HG03025 (cell line): ENCODE measurements around the gene CLASRP.
"Not testable (repeated sequence)": the region's sequence is repeated elsewhere in the genome, so short reads cannot be mapped to it uniquely, and the experiment has no call there.

Source experiments
- ATAC-seq: cut with Tn5 transposase; IDR thresholded peaks from one replicate; pipeline ENCODE4 v1.9.1; 2021; ENCODE audit warnings: mild to moderate bottlenecking, moderate library complexity; ENCODE audit not compliant: unreplicated experiment, low FRiP score

CLASRP gene

DNA sequence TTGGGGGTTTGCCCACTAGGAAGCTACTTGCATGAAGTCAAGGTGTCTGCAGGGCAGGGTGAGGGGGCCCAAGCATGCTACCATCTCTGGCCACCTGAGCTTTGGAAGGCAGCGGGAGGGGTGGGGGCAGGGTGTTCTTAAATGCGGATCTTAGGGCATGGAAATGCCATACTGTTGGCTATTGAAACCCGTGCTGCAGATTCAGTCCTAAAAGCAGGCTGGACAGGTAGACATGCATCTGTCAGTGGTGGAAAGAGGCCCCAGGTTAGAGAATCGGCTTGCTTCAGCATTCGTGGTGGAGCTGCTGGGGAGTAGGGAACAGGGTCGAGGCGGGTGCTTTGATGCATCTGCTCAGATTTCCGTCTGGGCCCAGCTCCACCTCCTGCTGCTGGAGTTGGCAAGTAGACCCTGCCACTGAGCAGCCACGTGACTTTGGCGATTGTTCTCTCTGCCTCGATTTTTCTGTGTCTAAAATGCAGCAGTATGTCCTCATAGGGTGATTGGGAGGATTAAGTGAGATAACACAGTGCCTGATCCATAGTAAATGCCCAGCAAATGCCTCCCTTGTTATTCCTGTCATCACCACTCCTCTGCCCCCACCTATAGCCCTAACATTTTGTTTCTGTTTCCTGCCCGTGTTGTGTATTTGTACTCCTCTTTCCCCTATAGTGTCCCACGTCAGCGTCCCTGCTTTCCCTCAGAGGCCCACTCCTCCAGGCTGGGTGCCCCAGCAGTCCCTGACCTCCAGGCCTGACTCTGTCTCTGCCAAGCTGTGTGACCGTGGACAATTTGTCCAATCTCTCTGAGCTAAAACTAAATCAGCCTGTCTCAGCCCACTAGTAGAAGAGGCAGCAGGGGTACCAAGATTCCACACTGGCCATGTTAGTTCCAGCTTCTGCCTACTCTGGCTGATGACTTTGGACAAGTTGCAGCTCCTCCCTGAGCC lies 59.9 kb downstream of the CLASRP start:
- ATAC-seq, result no peak

DNA sequence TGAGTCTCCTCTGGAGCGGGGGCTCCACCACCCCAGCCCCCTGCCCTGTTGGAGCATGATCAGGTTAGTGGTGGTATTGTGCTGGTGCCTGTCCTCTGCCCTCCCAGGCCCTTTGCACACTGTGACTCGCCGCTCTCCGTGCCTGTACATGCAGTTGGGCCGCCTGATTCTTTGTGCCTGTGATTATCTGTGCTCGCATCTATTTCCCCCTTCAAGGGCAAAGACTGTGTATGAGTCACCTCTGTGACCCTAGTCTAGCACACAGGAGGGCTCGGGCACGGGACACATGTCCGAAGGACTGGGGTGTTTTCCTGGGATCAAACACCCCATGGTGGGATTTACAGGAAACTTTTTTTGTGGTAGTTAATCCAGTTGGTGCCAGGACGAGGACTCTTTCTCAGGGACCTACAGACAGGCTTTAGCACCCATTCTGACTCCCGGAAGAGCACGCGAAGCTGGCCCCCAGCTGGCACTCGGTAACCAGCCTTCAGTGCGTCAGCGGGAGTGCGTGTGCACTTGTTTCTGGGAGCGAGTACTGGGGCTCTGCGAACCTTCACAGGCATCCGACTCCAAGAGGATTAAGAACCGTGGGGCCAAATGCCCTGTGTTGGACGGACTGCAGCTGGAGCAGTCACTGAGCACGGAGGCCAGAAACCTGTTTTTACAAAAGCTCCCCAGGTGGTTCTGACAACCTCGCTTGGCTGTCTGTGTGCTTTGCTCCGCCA lies 60.8 kb downstream of the CLASRP start:
- no peak for ATAC-seq

DNA sequence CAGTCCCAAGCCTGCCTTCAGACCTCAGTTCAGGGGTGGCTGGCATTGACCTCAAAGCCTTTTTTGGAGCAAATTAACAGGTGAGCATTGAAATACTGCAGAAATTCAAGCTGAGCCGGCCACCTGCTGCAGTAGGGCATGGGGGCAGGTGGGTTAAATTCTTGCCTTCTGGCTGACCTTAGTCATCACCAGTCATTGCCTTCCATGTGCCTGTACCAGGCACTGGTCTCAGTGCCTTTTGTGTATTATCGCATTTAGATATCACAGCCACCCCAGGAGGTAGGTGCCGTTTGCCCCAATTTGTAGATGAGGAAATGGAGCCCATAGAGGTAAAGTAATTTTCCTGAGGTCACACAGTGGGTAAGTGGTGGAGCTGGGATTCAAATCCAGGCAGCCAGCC lies 61.4 kb downstream of the CLASRP start:
- ATAC-seq, result no peak

DNA sequence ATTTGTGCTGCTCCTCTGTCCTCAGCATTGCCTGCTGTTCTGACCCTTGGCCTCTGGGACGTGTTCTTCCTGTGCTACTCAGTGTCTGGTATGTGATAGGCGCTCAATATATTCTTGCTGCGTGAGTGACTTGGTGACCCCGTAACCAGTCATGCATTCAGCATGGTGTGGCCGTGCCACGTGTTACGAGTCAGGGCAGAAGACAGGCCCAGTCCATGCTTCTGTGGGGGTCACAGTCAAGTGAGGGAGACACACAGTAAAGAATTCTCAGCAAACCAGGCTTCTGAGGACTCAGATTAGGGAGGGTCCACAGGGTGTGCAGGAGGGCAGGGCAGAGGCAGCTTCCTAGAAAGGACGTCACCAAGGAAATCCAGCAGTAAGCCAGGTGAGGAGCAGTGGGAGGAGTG lies 62.0 kb downstream of the CLASRP start:
- ATAC-seq, result no peak

DNA sequence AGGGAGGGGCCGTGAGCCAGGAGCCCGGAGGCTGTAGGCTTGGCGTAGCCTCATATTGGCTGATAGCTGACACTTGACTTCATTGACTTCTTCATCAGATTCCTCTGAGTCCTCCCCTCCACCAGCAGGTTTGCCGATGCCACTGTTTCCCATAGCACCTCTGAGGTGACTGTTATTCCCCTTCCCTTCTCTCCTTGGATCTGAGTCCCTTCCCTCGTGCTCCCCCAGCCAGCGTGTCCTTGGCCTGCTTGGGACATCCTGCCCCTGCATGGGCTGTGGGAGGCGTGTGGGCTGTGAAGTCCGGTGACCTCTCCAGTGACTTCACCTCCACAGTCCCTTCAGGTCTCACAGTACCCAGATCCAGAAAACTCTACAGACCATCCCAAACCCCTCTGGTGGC lies 63.0 kb downstream of the CLASRP start:
- no peak for ATAC-seq

DNA sequence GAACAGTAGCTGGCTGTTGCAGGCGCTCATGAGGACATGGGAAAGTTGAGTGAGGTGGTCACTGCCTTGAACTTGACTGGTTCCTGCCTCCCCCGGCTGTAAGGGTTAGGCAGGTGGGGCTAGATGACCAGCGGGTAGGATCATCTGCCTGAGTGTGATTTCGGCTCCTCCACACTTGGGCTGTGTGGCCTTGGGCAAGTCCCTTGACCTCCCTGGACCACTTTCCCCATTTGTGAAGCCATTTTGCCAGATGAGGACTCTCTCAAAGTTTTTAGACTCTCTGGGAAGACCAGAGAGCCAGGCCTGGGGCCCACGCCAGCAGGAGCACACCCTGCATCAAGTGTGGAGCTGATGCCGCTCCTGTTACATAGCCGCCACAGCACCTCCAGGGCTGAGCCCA lies 63.6 kb downstream of the CLASRP start:
- ATAC-seq, result no peak

DNA sequence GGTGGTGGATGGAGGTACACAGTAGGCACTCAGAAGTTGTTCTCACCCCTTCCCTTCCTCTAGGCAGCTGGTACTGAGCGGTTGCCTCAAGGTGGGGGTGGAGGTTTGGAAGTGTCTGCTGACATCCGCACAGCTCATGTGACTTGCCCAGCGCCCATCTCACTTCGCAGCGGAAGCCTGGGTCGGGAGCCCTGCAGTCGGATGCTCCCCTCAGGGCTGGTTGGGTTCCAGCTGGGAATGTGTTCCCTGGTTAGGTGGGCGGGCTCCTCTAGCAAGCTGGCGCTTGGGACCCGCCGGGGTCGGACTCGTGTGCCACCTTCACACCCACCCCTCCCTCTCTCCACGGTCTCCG lies 64.3 kb downstream of the CLASRP start:
- ATAC-seq, result no peak

DNA sequence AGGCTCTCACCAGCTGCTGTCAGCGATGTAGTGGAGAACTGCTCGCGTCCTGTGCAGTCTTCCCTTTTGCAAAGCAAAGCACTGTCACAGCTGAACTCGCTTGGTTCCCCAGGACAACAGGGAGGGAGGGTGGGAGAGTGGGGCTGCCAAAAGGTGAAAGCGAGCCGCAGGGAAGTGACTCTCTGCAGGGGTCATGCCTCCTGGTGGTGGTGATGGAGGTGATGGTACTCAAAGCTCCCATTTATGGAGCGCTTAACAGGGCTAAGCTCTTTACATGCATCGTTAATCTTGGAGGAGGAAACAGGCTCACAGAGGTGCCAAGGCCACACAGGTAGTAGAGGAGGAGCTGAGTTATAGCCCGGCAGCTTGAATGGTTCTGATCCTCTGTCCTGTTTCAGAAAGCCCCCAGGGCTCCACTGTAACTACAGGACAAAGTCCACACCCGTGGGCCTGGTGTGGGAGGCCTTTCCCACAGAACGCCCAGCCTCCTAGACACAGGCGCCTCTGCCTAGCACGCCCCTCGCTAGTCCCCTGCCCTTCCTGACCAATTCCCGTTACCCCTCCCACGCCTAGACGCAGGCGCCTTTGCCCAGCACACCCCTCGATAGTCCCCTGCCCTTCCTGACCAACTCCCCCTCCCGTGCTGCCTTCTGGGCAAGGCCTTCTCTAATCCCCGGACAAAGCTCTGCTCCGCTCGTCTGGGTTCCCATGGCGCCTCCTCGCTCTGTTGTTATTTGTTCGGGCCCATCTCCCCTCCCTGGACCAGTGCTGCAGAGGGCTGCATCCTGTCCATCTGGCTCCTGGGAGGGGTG lies 64.9 kb downstream of the CLASRP start:
- no peak for ATAC-seq

DNA sequence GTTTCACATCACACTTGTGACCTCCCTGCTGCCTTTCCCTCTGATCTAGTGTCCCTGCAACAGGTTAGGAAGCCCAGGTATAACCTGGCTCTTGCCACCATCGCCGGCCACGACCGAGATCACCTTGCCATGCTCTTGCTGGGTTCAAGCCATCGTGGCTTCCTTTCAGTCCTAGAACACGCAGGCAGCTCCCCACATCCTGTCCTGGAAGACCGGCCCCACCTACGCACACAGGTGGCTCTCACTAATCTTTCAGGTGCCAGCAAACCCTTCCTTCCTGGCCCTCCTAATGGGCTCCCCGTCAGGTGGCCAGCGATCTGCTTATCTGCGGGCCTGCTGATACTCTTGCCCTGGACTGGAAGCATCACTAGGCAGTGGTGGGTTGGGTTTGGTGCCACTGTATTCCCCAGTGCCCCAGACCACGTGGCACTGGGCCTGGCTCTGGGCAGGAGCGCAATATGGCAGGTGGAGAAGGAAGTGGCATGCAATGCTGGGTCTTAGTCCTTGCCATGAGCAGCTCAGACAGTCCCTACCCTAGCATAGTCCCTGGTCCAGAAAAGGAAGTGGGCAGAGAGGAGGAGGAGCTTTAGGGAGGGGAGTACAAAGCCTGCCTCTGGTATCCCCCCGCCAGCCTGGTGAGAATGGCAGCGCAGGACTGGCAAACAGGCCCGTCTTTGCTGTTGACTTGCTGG lies 66.0 kb downstream of the CLASRP start:
- ATAC-seq, result no peak

DNA sequence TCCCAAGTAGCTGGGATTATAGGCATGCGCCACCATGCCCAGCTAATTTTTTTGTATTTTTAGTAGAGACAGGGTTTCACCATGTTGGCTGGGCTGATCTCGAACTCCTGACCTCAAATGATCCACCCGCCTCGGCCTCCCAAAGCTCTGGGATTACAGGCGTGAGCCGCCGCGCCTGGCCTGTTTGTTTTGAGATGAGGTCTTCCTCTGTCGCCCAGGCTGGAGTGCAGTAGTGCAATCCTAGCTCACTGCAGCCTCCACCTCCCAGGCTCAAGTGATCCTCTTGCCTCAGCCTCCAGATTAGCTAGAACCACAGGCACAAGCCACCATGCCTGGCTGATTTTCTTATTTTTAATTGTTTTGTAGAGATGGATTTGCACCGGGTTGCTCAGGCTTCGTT lies 67.5 kb downstream of the CLASRP start:
- ATAC-seq, result not testable (repeated sequence)

DNA sequence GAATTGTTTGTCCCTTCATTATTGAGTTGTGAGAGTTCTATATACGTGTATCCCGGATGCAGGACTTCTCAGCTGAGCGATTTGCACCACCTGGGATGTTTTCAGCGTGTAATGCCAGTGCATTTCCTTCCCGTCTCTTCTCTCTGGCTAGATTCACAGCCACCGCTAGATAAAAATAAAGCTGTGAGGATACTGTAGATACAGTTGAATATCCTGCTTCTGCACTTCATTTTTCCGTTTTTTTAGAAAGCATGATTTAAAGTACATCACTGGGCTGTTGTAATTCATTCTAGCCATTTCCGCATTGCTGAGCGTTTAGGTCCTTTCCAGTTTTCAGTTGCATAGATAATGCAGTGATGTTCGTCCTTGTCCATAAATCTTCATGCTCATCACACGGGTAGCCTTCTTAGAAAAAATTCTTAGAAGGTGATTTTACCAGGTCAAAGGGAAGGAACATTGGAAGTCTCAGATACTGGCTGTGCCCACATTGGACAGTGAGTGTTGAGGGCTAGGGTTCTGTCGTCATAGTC lies 68.8 kb downstream of the CLASRP start:
- no peak for ATAC-seq

DNA sequence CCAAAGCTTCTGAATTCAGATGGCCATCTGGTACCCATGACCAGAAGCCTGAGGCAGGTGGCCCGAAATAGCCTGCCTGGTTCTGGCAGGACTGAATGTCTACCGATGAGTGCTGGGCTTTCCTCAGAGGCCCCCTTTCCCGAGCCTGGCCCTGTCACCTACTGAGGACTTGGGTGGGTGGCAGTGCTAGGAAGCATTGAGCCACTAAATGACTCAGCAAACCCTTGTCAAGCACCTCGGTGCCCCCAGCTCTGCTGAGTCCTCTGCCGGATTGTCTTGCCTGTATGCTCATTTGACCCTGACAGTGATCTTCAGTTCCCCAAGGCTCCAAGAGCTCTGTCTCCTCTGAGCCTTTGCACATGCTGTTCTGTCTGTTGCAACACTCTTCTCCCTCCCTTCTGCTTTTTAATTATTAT lies 72.0 kb downstream of the CLASRP start:
- ATAC-seq, result no peak

DNA sequence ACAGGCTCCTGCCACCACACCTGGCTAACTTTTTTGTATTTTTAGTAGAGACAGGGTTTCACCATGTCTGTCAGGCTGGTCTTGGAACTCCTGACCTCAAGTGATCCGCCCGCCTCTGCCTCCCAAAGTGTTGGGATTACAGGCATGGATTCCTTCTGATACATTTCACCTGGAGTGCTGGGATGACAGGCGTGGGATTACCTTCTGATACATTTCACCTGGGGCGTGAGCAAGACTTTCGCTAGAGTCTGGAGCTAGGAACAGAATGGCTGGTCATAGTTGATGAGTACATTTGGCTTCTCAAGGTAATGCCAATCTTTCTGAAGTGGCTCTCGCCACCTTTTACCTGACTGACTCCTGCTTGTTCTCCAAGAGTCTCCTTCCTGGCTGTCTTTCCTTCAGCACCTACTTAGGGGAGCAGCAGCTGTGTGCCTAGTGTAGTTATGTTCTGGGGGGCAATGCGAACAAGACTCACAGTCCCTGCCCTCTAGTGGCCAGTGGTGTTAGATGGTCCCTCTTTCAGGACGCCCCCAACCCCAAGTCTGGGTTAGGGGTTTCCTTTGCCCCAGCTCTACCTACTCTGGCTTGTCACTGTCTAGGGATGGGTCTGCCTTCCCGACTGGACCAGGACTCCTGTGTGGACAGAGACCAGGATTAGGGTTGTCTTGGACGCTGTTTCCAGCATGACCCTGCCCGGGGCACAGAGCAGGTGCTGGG lies 73.4 kb downstream of the CLASRP start:
- ATAC-seq, result no peak

DNA sequence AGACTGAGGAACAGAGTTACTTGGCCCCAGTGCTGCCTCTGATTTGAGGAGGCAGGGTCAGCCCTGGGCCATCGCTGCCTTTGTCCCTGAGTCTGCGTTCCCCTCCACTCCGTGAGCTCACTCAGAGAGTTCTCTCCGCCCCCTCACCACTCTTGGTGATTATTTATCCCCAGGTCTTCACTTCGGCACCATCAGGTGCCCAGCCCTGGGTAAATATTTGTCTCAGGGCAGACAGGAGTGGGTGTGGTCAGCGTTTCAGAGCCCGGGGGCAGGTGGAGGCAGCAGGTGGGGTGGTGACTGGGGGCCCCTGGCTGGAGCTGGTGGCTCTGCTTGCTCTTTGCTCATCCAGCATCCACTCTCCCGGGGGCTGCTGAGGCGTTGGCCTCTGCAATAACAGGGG lies 74.8 kb downstream of the CLASRP start:
- no peak for ATAC-seq

DNA sequence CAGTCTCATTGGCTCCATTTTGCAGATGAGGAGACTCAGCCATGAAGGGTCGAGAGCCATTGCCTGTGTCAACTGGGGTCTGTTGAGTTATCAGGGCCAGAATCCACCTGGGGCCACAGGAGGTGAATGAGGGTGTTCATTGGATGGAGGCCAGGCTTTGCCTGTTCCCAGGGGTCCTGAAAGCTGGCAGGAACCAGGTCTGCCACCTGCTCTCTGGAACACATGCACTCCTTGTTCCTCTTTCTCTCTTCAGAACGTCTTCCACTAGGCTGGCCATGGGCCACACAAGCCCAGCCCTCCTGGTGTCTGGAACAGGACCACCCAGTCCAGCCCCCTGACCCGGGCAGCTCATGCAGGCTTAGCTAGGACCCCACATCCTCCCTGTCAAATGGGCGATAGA lies 75.3 kb downstream of the CLASRP start:
- ATAC-seq, result no peak

DNA sequence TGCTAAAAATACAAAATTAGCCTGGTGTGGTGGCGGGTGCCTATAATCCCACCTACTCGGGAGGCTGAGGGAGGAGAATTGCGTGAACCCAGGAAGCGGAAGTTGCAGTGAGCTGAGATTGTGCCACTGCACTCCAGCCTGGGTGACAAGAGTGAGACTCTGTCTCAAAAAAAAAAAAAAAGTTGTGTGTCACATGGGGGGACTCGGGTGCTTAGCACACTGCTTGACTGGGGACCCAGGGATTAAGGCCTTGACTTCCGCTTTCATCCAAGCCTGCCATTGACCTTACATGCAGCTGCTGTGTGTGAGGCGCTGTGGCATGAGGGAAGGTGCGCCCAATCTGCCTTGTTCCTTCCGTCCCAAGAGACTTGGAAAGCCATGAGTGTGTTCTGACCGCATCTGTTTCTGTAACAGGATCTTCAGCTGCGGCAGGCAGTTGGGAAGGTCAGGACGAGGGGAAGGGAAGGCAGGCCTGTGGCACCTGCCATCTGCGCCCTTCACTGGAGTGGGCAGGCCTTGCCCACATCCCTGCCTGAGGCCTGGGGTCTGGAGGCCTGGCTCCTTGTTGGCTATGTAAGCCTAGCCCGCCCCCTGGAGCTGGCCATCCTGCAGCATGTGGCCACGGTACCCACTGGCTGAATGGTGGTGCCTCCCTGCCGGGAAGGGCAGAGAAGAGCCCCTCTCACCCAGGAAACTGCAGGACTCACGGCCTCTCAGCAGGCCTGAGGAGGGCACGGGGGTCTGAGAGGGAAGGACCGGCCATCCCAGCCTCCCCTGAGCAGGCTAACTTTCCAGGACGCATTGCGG lies 77.2 kb downstream of the CLASRP start:
- no peak for ATAC-seq

DNA sequence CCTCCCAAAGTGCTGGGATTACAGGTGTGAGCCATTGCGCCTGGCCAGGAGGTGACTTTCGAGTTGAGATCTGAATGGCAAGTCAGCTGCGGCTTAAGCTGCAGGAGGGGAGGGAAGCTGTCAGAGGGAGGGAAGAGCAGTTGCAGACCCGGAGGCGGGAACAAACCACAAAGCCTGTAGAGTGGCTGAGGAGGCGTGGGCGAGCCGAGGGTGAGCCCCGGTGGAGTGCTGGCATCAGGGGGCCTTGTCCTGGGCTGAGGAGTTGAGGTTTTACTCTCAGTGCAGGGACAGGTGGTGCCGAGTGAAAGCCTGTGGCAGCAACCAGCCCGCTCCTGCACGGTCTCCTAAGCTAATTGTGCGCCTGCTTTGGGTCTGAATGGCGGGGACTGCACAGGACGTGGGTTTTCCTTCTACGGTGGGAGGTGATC lies 78.3 kb downstream of the CLASRP start:
- ATAC-seq, result no peak

DNA sequence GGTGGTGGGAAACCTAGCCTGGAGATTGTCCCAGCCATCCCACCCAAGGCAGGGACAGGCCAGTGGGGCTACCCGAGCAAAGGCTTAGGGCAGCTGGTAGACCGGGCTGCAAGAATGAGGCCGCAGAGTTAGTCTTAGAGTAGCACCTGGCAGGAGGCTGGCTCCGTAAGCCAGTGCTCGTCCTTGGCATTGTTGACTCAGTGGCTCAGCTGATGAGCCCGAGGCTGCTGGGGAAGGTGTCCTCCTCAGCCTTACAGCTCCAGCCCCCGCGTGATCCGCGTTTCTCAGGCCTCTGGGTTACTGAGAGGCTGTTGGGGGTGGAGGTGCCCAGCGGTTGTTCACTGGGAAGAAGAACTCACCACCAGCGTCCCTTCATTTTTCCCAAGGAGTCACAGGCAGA lies 78.8 kb downstream of the CLASRP start:
- no peak for ATAC-seq

DNA sequence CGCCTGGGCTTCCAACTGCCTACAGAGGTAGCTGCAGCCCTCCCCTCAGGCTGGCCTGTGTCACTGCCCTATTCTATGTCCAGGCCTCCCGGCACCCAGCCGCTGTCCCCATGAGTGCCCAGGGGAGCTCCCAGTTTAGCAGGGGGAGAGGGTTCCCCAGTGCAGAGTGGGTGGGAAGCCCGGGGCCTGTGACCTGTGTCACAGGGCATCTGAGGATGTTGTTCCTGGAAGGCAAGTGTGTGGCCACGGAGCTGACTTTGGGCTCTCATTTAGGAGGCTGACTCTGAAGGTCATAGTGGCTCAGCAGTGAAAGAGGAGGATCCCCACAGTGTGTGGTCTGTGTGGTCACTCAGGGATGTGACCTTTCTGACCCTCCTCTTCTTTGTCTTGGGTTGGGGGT lies 79.3 kb downstream of the CLASRP start:
- no peak for ATAC-seq
